Measurements from ENCODE around the gene USP25.

Gene USP25

DNA sequence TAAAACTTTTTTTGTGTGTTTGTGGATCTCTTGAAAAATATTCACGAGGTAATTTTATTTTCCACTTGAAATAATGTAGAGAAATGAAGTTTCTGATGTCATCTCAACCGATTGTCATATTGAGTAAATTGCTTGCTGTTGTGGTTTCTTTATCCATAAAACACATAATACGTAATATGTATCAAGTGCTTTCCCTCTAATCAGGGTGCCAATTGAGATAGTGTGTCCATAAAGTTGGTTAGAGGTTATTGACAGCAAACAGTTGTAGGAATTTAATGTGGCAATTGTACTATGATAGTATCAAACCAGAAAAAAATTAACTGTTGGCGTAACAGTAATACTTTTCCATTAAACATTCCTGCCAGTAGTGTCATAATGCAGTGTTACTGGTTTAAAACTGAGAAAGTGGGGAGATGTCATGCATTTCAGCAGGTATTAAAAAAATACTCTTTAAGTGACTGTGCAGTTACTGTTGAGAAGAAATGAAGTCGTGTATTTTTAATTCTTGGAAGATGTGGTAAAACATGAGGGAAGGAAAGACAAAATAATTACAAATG, 38.3 kb downstream of the USP25 start:
- no peak for DNase-seq

DNA sequence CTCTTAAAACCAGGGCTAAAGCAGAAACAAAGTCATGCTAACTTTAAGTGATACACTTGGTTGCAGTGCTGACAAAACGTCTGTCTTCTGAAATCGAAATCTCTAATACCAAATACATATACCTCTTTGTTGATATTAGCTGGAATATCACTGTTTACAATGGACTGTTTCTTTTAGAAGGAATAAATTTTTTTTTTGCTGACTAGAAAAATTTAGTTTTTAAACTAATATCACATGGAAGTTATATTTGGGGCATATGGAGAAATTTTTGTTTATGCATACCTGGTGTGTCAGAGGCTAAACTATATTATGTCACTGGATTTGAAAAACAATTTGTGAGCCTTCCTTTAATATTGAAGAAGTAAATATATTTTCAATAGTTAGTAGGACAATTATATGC, 39.1 kb downstream of the USP25 start:
- no peak for DNase-seq

DNA sequence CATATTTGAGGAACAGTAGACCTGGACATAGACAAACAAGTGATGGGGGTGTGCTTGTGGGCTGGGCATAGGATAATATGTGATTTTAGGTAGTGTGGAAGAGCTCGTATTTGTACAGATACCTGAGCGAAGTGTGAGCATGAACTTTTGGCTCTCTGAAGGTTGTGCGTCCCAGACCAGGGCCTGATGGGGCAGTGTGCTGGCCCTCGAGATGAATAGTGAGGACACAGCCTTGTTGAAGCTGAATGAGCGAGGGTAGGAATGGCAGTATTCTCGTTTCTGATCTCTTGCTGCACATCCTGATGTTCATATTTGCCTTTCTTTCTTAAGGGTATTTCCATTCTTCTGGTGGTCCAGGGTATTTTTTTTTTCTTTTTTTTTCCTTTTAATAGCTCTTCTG, 41.5 kb downstream of the USP25 start:
- DNase-seq = no peak

GRCh38 chr21:15772654-15773053, 42.9 kb downstream of the USP25 start:
- DNase-seq = no peak

DNA sequence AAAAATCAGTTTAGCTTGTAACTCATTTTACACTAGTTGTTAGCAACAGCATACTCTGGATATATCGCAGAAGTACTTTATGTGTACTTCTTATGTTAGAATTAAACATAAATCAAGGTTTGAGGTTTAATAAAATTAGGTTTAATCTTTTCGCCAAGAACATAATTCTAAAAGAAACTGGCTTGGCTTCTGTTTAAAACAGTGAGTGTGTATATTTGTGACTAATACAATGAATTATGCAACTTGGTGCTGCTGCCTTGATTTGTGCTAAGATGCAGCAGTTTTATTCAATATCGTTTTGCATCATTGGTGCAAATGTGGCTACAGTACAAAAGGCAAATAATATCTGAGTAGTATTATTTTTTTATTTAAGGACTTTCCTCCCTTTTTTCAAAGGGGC, 44.8 kb downstream of the USP25 start:
- no peak for DNase-seq

- no peak for DNase-seq
Measured at GRCh38 chr21:15775291-15775690, 45.5 kb downstream of the USP25 start.

DNA sequence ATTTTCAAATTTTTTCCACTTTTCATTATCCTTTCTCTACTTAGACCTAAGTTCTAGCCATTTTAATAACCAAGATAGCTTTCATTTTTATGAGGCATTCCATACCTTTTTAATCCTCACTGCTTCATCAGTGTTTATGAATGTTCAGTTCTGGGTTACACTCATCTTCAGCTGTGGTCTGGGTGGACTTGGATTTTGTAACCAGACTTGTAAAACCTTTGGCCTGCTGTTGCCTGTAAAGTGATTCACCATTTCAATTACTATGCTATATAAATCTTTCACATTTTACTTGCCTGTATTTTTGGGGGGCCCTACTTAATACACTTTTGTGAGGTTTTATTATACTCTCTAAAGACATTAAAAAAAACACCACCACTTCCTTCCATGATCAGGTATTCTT, 46.2 kb downstream of the USP25 start:
- no peak for DNase-seq

- DNase-seq = no peak
Measured at GRCh38 chr21:15776818-15777217, 47.0 kb downstream of the USP25 start.

- no peak for DNase-seq
Measured at GRCh38 chr21:15781986-15782385, 52.2 kb downstream of the USP25 start.

DNA sequence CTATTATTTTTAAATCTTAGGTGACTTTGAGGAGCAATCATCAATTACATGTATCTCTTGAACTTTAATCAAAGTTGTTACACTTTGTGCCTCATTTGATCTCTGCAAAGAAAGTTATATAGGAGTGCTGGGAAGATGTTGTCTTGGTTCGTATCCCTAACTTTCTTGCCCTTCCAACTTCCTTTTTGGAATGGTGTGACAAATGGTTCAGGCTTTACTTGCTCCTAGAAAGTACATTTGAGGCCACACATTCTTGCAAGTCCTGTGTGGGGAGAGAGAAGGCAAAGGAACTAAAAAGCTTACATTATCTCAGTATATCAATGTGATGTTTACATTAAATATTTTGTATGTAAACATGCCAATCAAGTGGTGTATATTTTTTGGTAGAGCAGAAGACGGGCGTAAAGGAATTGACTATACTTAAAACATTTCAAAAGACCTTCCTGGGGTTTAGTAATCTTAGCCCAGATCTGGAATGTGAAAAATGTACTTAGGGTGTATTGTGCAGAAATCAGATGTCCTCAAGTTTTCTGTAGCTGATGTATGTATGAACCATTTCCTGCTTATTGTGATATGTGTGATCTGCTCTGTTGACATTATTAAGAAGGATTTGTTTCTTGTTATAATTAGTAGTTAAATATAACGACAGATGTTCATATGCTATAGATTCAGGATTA, 59.2 kb downstream of the USP25 start:
- no peak for DNase-seq

DNA sequence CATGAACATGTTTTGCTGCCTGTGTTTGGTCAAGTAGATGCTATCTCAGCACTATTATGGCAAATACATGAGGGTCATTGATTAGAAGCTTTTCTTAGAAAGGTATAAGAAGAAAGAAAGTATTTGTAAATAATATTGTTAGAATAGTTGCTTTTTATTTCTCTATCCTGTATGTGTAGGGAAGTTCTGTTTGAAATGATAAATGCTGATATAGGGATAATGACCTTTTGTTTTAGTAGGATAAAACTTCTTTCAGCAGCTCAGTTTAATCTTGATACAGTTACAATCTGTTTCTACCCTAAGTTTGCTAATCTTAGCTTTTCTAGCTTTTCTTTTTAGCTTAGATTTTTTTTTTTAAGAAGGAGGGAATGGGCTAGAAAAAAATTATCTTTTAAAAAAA, 63.3 kb downstream of the USP25 start:
- no peak for DNase-seq

- no peak for DNase-seq
Measured at GRCh38 chr21:15793550-15794235, 63.9 kb downstream of the USP25 start.

DNA sequence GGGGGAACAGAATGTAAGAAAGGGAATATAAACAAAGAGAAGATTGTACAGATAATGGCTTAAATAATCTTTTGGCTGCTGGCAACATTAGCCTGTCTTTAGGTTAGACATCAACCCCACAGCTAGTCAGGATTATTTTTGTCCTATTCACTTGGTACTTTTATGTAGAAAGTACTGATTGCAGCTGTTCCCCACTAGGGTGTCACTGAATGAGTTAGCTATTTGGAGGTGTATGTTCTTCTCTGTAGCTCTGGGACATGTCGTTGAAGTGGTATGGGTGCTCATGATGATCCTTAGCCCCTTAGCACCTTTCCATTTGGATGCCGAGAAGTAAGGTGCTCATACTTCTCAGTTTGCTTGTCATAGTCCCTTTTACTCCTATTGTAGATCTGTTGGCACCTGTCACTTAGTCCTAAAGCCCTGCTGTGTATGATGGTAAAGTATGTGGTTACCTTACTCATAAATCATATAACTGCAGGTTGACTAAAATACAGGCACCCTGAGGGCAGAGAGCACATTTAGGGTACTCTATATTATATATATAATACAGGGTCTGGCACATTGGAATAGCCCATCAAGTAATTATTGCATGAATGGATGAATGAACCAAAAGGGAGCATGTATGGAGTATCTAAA, 64.6 kb downstream of the USP25 start:
- DNase-seq = no peak

DNA sequence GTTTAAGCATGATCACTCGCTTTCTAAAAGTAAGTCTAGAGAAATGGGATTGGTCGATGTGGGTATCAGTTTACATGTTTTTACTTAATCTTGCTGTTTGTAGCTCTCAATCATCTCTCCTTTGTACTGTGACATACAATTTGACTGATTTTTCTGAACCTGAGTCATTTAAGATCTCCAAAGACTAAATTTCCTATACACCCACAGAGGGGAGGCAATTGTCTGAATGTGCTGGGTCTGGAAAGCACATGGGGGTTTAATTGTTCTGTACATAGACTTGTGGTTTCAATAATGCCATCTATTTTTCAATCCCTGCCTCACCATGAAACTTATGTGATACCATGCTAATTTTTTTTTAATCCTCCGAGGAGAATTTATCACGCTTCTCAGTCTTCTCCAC, 65.8 kb downstream of the USP25 start:
- DNase-seq = no peak

GRCh38 chr21:15797577-15798363, 68.0 kb downstream of the USP25 start:
- no peak for DNase-seq

DNA sequence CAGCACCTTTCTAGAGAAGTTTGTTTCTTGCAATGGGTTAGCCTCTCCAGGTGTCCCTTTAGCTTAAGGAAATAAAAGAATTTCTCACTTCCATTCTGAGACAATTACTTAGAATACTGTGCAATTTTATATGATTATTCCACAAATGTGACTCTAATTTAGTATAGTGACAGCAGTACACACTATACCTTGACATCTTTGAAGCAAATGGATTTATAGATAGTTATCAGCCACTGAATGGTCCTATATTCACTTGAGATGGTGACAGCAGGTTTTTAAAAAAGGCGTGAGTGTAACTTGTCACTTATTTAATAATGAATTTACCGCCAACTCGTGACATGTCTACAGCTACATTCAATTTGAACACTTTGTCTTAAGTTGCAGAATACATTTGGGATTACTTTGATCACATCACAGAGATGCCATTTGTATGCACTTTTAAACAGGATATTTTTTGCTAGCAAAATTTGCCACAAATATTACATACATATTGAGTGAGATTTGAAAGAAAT, 71.6 kb downstream of the USP25 start:
- DNase-seq = no peak

DNA sequence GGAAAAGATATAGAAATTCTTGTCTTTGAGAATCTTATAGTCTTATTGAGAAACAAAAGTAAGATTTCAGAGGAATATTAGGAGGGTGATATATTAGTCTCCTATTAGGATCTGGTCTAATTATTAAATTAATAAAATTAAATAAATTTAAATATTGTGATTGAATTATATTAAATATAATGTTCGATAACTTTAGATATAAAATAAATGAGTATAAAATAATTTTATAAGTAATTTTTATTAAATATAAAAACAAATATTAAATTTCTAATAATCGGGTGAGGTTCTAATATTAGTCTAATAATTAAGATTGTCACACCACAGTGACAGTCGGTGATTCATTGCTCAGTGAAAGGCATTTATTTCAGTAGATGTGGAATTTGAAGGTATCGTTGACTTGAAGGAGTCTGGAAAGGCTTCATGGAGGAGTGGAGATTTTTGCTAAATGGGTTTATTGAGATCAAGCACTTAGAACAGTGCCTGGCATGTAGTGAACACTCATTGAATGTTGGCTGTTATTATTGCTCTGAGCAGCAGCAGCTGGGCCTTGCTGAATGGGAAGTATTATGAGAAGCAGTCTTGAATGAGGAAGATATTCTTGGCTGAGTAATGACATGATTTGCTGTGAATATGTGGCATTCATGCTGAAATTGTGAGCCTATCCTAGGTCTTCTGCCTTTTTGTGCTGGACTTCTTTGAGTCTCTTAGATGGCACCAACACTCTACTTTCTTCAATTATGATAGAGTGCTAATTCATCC, 74.6 kb downstream of the USP25 start:
- DNase-seq = no peak

- DNase-seq = no peak
Measured at GRCh38 chr21:15809065-15809464, 79.3 kb downstream of the USP25 start.

DNA sequence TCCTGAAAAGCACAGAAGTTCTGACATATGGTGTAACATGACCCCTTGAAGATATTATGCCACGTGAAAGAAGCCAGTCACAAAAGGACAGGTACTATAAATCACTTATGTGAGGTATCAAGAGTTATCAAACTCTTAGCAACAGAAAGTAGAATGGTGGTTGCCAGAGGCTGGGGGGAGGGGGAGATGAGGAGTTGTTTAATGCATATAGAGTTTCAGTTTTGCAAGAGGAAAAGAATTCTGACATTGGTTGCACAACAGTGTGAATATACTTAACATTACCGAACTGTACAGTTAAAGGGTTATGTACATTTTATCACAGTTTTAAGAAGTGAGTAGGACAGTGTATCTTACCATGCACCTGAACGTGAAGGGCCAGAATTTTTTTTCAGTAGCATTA, 80.0 kb downstream of the USP25 start:
- DNase-seq = no peak

DNA sequence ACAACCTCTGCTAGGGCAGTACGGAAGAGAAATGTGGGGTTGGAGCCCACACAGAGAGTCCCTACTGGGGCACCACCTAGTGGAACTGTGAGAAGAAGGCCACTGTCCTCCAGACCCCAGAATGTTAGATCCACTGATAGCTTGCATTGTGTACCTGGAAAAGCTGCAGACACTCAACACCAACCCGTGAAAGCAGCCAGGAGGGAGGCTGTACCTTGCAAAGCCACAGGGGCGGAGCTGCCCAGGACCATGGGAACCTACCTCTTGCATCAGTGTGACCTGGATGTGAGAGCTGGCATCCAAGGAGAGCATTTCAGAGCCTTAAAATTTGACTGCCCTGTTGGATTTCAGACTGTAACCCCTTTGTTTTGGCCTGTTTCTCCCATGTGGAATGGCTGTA, 85.5 kb downstream of the USP25 start:
- no peak for DNase-seq

GRCh38 chr21:15820327-15820726, 90.5 kb downstream of the USP25 start:
- DNase-seq = no peak

DNA sequence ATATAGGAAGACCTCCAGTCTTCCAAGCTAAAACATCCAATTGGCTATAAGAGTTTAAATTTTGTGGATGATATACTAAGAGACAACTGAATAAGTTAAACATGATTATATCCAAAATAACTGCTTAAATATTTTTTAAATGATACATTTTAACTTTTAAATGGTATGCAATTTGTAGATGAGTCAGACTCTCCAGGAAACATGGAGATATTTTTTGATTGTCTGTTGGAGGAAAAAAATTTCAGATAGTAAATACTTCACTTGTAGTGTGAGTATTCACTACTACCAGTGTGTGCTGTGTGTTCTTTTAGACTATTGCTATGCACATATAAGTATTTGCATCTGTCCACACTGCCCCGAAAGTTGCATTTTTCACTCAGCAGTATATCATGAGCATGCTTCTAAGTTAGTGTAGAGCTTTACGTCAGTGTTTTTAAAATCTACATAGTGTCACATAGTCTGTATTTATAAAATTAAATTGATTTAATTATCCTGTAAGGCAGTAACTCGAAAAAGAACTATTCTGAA, 91.1 kb downstream of the USP25 start:
- DNase-seq = no peak
